Globus pallidus (tissue), 1 donor: Measurements from ENCODE around the gene ZNF837.

Source experiments
- DNase-seq: peaks from one replicate; pipeline ENCODE4 v3.0.0-alpha.2; 2015; ENCODE audit warnings: low spot score

ZNF837 gene

GRCh38 chr19:58372311-58373133 lies 8.3 kb downstream of the ZNF837 start:
- DNase-seq, result no peak

GRCh38 chr19:58368561-58369360 lies 12.1 kb downstream of the ZNF837 start:
- DNase-seq, result no peak

- no peak for DNase-seq
Measured at GRCh38 chr19:58367698-58368454, 13.0 kb downstream of the ZNF837 start.

- DNase-seq, result no peak
Measured at GRCh38 chr19:58366585-58367430, 14.0 kb downstream of the ZNF837 start.

- DNase-seq, result no peak
Measured at GRCh38 chr19:58364146-58364545, 16.7 kb downstream of the ZNF837 start.

GRCh38 chr19:58362272-58362994 lies 18.4 kb downstream of the ZNF837 start, which contains the start of gene ZNF497:
TSS of gene ZNF497 (minus strand) at chr19:58362751. CDS start at chr19:58357635, 5,116 bp downstream.
- peak; percentile 97 for DNase-seq

GRCh38 chr19:58361900-58362271 lies 18.9 kb downstream of the ZNF837 start:
- no peak for DNase-seq

GRCh38 chr19:58357481-58358145 lies 23.2 kb downstream of the ZNF837 start:
- DNase-seq, result no peak

- DNase-seq, result no peak
Measured at GRCh38 chr19:58356766-58357480, 23.9 kb downstream of the ZNF837 start.

- DNase-seq, result no peak
Measured at GRCh38 chr19:58355908-58356765, 24.7 kb downstream of the ZNF837 start.

- DNase-seq, result no peak
Measured at GRCh38 chr19:58355215-58355796, 25.5 kb downstream of the ZNF837 start.

GRCh38 chr19:58354478-58355030 lies 26.3 kb downstream of the ZNF837 start:
- no peak for DNase-seq

GRCh38 chr19:58353717-58354477 lies 26.9 kb downstream of the ZNF837 start:
- no peak for DNase-seq

GRCh38 chr19:58352760-58353671 lies 27.8 kb downstream of the ZNF837 start, which contains the start of gene A1BG:
TSS of gene A1BG (minus strand) at chr19:58353492. CDS start at chr19:58353437, 55 bp downstream.
- no peak for DNase-seq

- no peak for DNase-seq
Measured at GRCh38 chr19:58351990-58352755, 28.7 kb downstream of the ZNF837 start.
